Endothelial cell of umbilical vein (primary cell): Measurements from ENCODE around the gene CDK19. TPM values are rescaled to one million over a fixed set of nuclear protein-coding genes. Genes with fewer than 3 reads are reported as not detected.

Experiments
- BruUV-seq: library from RNA; stranded (reverse); fragments of 400-500 nt; replicated peaks from 2 replicates; lab custom pipeline; 2021; lab: Mats Ljungman, UMichigan
- CTCF ChIA-PET: fragments of 300-600, 350-600 bp; sonication (Branson Sonifier 250); formaldehyde crosslinking; loops from one replicate; lab custom pipeline; 2021; ENCODE audit warnings: antibody characterized with exemption, inconsistent platforms; lab: Charles Lee
- POLR2A ChIA-PET: fragments of 300-600, 350-600 bp; sonication (Branson Sonifier 250); formaldehyde crosslinking; loops from one replicate; lab custom pipeline; 2021; ENCODE audit warnings: antibody characterized with exemption, inconsistent platforms; lab: Charles Lee
- DNase-seq: peaks from one replicate; pipeline ENCODE4 v3.0.0-alpha.2; 2011; ENCODE audit warnings: low read depth, low spot score
- FAIRE-seq: peaks from 2 replicates; lab custom pipeline; 2011; peaks lifted over from hg19 to GRCh38; lab: Jason Lieb, UNC
- H2AFZ ChIP-seq: 2 replicates; pipeline ENCODE4 v1.6.0; 2012; ENCODE audit warnings: low read depth, low read length, control low read depth, inconsistent platforms
- H3K27ac ChIP-seq: 2 replicates; pipeline ENCODE4 v1.5.1; 2011; ENCODE audit warnings: low read depth, mild to moderate bottlenecking, control low read depth, low read length, moderate library complexity; ENCODE audit not compliant: insufficient read depth
- H3K27me3 ChIP-seq, 2 experiments: 2 replicates each; pipeline versions ENCODE4 v1.6.0 to v1.6.1; 2011; ENCODE audit warnings: low read length in 2 of 2, mixed read lengths in 1 of 2; ENCODE audit not compliant: control insufficient read depth in 2 of 2, insufficient read depth in 2 of 2
- H3K36me3 ChIP-seq, 2 experiments: 2 replicates in 1 of 2; 3 replicates in 1 of 2; pipeline ENCODE4 v1.5.1; 2011; ENCODE audit warnings: low read length in 2 of 2, mild to moderate bottlenecking in 1 of 2, moderate library complexity in 1 of 2; ENCODE audit not compliant: control insufficient read depth in 2 of 2, insufficient read depth in 2 of 2; ENCODE audit errors: extremely low read depth in 1 of 2
- H3K4me1 ChIP-seq: 3 replicates; pipeline ENCODE4 v1.5.1; 2011; ENCODE audit warnings: mild to moderate bottlenecking, low read length; ENCODE audit not compliant: control insufficient read depth, insufficient read depth; ENCODE audit errors: extremely low read depth
- H3K4me2 ChIP-seq: 2 replicates; pipeline ENCODE4 v1.6.1; 2011; ENCODE audit warnings: low read length, control low read depth, mixed read lengths; ENCODE audit not compliant: insufficient read depth
- H3K4me3 ChIP-seq, 3 experiments: fragments of 200-600 bp in 1 of 3; sonication (generic), shearing (Covaris generic) in 1 of 3; replicated peaks in 1 of 3; 2 replicates each; pipeline ENCODE4 v1.5.1; 2011 to 2016; ENCODE audit warnings: control low read depth in 3 of 3, low read length in 3 of 3, mild to moderate bottlenecking in 2 of 3, inconsistent platforms in 1 of 3, low read depth in 1 of 3, moderate library complexity in 1 of 3; ENCODE audit not compliant: insufficient read depth in 1 of 3
- H3K79me2 ChIP-seq: 2 replicates; pipeline ENCODE4 v1.6.0; 2012; ENCODE audit warnings: low read length, inconsistent platforms; ENCODE audit not compliant: control insufficient read depth, insufficient read depth
- H3K9ac ChIP-seq: replicated peaks from 2 replicates; pipeline ENCODE3; 2011; ENCODE audit warnings: low read length, control low read depth; ENCODE audit not compliant: insufficient read depth; ENCODE audit errors: extremely low read depth
- H3K9me1 ChIP-seq: replicated peaks from 3 replicates; pipeline ENCODE4 v1.6.0; 2011; ENCODE audit warnings: mild to moderate bottlenecking, low read length; ENCODE audit not compliant: control insufficient read depth, insufficient read depth; ENCODE audit errors: extremely low read depth
- H3K9me3 ChIP-seq: replicated peaks from 2 replicates; pipeline ENCODE4 v1.5.1; 2012; ENCODE audit warnings: low read length, inconsistent platforms; ENCODE audit not compliant: control insufficient read depth, insufficient read depth
- H4K20me1 ChIP-seq: replicated peaks from 2 replicates; pipeline ENCODE3; 2011; ENCODE audit warnings: mild to moderate bottlenecking, low read length; ENCODE audit not compliant: control insufficient read depth, insufficient read depth; ENCODE audit errors: extremely low read depth
- CTCF ChIP-seq, 2 donors: IDR thresholded peaks; 1 replicate in 1 of 2; 2 replicates in 1 of 2; pipeline ENCODE4 v1.5.1; 2011; ENCODE audit warnings: low read length in 2 of 2, mild to moderate bottlenecking in 2 of 2, moderate library complexity in 2 of 2, control low read depth in 1 of 2, inconsistent platforms in 1 of 2, low read depth in 1 of 2; ENCODE audit not compliant: insufficient read depth in 1 of 2; ENCODE audit errors: extremely low read depth in 1 of 2
- FOS ChIP-seq: IDR thresholded peaks from 2 replicates; pipeline ENCODE4 v1.6.1; 2011; ENCODE audit warnings: mild to moderate bottlenecking, low read length, moderate library complexity, borderline replicate concordance; ENCODE audit not compliant: insufficient read depth
- GATA2 ChIP-seq: IDR thresholded peaks from 2 replicates; pipeline ENCODE4 v1.7.0; 2011; ENCODE audit warnings: low read depth, mild to moderate bottlenecking, moderate library complexity, mixed read lengths, low read length; ENCODE audit not compliant: insufficient read length, insufficient read depth
- MAX ChIP-seq: IDR thresholded peaks from 2 replicates; pipeline ENCODE4 v1.6.1; 2011; ENCODE audit not compliant: insufficient read depth, insufficient read length
- MYC ChIP-seq: IDR thresholded peaks from one replicate; pipeline ENCODE4 v1.6.1; 2011; ENCODE audit warnings: mild to moderate bottlenecking, low read depth, low read length
- POLR2A ChIP-seq: IDR thresholded peaks from 2 replicates; pipeline ENCODE4 v1.6.1; 2012; ENCODE audit warnings: low read depth, mild to moderate bottlenecking, control low read depth, low read length
- POLR2AphosphoS5 ChIP-seq: IDR thresholded peaks from 2 replicates; pipeline ENCODE4 v1.6.1; 2012; ENCODE audit warnings: low read depth, mild to moderate bottlenecking, control low read depth, low read length, moderate library complexity; ENCODE audit not compliant: insufficient read depth
- dilution Hi-C: fragments of 300-500 bp; cut with MboI; formaldehyde crosslinking; loops from one replicate; pipeline ENCODE4 v1.15.0; 2019; ENCODE audit warnings: low sequenced_read_pairs; ENCODE audit not compliant: extremely low pct_ligation_motif_present
- intact Hi-C: fragments of 100-400 bp; cut with micrococcal nuclease; formaldehyde crosslinking; loops from one replicate; pipeline ENCODE4 v1.10.0; 2022
- polyA plus RNA-seq, 4 experiments: library from polyadenylated mRNA; depleted of rRNA in 3 of 4; stranded (reverse) in 3 of 4; unstranded in 1 of 4; fragments of >200 nt; gene quantifications; 2 replicates each; pipeline versions ENCODE4 v1.2.1 to v1.2.3, GENCODE V29; 2011 to 2012; ENCODE audit warnings: missing spikeins in 1 of 4
- total RNA-seq: library from RNA; stranded (reverse); gene quantifications from 2 replicates; pipeline ENCODE4 v1.2.3, GENCODE V29; 2021

Gene CDK19
- total and polyA plus RNA-seq, 2 donors (not counting 3 experiments of a cell fraction or from before 2014, with no cell fraction given), result 4.6 to 12.1 TPM

GRCh38 chr6:110800839-110801196 lies 14.5 kb downstream of the CDK19 start:
- H3K4me1 ChIP-seq, result no peaks in the 10 kb centered on the region
- DNase-seq (no peak), FAIRE-seq (no peak)
- H2AFZ ChIP-seq, result no peak overlapping the region
- H3K9me1 ChIP-seq, result no peaks in the 10 kb centered on the region
- H3K27ac ChIP-seq, result no peak overlapping the region
- H3K27me3 ChIP-seq, result no peaks in the 10 kb centered on the region
- no peak overlapping the region for H3K4me2 ChIP-seq
- no peaks in the 10 kb centered on the region for H3K36me3 ChIP-seq
- ChIA-PET POLR2A (no interaction called here), CTCF (no interaction called here)
- no peaks in the 10 kb centered on the region for H4K20me1 ChIP-seq
- BruUV-seq, result no TSS peak
- no peak overlapping the region for H3K9ac ChIP-seq
- no peaks in the 10 kb centered on the region for H3K79me2 ChIP-seq
- intact Hi-C loops, result no loop called here
- no peak for TF ChIP-seq POLR2A
- no peak overlapping the region for H3K4me3 ChIP-seq
- dilution Hi-C loops, result no loop called here
- H3K9me3 ChIP-seq, result no peaks in the 10 kb centered on the region

- Histone ChIP-seq H3K9ac (no peak overlapping the region), H3K27me3 (no peaks in the 10 kb centered on the region), H2AFZ (no peak overlapping the region), H3K9me1 (no peaks in the 10 kb centered on the region), H3K9me3 (no peaks in the 10 kb centered on the region), H3K4me3 (no peak overlapping the region), H3K36me3 (no peaks in the 10 kb centered on the region), H3K4me1 (no peaks in the 10 kb centered on the region), H3K4me2 (no peak overlapping the region), H3K27ac (no peak overlapping the region), H4K20me1 (no peaks in the 10 kb centered on the region), H3K79me2 (no peaks in the 10 kb centered on the region)
- intact Hi-C loops, result no loop called here
- no peak for DNase-seq
- BruUV-seq, result no TSS peak
- POLR2A ChIA-PET, result no interaction called here
- dilution Hi-C loops, result no loop called here
- CTCF ChIA-PET, result no interaction called here
- FAIRE-seq, result no peak
- TF ChIP-seq FOS, result no peak
- TF ChIP-seq POLR2A, result no peak
- TF ChIP-seq GATA2, result no peak
- TF ChIP-seq MAX, result no peak
- TF ChIP-seq MYC, result no peak
- TF ChIP-seq POLR2AphosphoS5, result no peak
- no peak for TF ChIP-seq CTCF (IDR thresholded peaks at IDR 0.05; ENCODE audit: extremely low read depth in 1 of 2, insufficient read depth in 1 of 2, low read depth in 1 of 2, low read length in 2 of 2)
Observed at GRCh38 chr6:110800196-110800838, 15.0 kb downstream of the CDK19 start.
